HCEC 1CT (cell line): Measurements from ENCODE around the gene TTC8.

Experiments
- DNase-seq: peaks from one replicate; pipeline ENCODE4 v3.0.0-alpha.2; 2017

Gene TTC8

GRCh38 chr14:88870777-88871176 lies 46.3 kb downstream of the TTC8 start:
- DNase-seq = no peak

- no peak for DNase-seq
These were observed 47.0 kb downstream of the TTC8 start for GRCh38 chr14:88871429-88871828.

GRCh38 chr14:88872976-88873375 lies 48.5 kb downstream of the TTC8 start:
- no peak for DNase-seq

GRCh38 chr14:88877192-88877591 lies 52.7 kb downstream of the TTC8 start:
- DNase-seq = no peak

- peak; percentile 70 for DNase-seq
These were observed 54.6 kb downstream of the TTC8 start for GRCh38 chr14:88879022-88879421.

- no peak for DNase-seq
These were observed 57.8 kb downstream of the TTC8 start for GRCh38 chr14:88882236-88882635.

- DNase-seq = peak; percentile 56
These were observed 70.7 kb downstream of the TTC8 start for GRCh38 chr14:88895116-88895515.

GRCh38 chr14:88901189-88901588 lies 76.7 kb downstream of the TTC8 start:
- DNase-seq = no peak

- no peak for DNase-seq
These were observed 77.5 kb downstream of the TTC8 start for GRCh38 chr14:88901991-88902390.

GRCh38 chr14:88902850-88903249 lies 78.4 kb downstream of the TTC8 start:
- no peak for DNase-seq

GRCh38 chr14:88904206-88904647 lies 79.8 kb downstream of the TTC8 start:
- no peak for DNase-seq

- DNase-seq = no peak
These were observed 80.4 kb downstream of the TTC8 start for GRCh38 chr14:88904864-88905263.

GRCh38 chr14:88908216-88908615 lies 83.8 kb downstream of the TTC8 start:
- no peak for DNase-seq

GRCh38 chr14:88910386-88910785 lies 85.9 kb downstream of the TTC8 start:
- no peak for DNase-seq

- no peak for DNase-seq
These were observed 87.4 kb downstream of the TTC8 start for GRCh38 chr14:88911809-88912208.

GRCh38 chr14:88914956-88915355 lies 90.5 kb downstream of the TTC8 start:
- no peak for DNase-seq

- peak; percentile 12 for DNase-seq
These were observed 95.1 kb downstream of the TTC8 start for GRCh38 chr14:88919502-88919901.
